Measurements from ENCODE around the gene DPY19L2.
"Not testable (repeated sequence)": the region's sequence is repeated elsewhere in the genome, so short reads cannot be mapped to it uniquely, and the experiment has no call there.

The DPY19L2 gene

DNA sequence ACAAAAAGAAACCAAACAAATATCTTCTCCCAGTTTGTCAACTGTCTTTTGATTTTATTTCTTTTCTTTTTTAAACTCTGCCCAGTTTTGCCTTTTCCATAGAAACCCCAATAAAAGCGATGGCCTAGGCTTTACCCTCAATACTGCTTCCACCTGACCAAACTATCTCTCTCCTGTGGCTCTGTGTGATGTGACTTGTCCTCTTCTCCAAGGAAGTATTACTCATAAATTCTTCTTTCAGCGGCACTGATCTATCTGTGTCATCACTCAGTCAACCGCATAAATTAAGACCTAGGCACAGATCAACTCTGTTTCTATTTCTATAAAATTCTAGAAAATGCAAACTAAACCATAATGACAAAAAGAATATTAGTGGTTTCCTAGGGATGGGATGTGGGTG, 9.8 kb downstream of the DPY19L2 start:
- not testable (repeated sequence) for DNase-seq

DNA sequence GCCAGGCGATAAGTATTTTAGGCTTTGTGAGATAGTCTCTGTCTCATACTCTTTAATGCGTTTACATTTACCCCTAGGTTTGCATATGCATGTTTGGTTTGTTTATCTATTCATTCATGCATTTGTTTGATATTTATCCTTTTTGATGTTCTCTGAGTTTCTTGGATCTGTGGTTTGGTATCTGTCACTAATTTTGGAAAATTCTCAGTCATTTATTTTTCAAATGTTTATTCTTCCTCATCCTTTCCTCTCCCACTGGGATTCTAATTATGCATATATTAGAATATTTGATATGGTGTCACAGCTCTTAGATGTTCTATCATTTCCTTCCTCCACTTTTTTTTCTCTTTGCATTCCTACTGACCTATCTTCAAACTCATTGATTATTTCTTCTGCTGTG, 11.9 kb downstream of the DPY19L2 start:
- DNase-seq, result not testable (repeated sequence)

DNA sequence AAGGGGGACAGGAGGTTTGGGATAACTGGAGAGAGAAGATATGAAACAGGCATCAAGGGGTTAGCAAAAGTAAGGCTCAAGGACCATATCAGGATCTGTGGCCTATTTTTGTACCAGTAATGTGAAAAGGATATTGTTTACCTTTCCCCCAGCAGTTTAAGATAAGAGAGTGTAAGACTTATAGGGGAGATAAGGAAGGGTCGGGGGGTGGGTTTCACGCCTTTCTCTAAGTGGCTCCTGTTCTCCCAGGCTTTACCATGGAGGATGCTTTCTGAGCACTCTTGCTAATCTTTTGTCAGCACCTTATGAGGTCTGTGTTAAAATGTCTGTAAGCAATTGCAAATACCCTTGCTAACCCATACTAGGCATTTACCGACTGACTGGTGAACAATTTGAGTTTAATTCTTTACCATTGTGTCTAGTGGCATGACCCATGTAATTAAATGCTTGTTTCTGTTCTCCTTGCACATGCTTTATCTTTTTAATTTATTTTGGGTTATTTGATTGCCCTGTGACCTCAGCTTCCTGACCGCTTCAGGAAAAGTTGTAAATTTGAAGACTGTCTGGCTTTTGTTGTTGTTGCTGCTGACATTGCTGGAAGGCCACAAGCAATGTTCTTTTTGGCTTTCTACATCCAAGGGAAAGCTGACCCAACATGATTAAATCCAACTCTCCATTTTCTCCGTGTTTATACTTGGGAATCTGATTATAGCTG, 12.6 kb downstream of the DPY19L2 start:
- DNase-seq, result not testable (repeated sequence)

DNA sequence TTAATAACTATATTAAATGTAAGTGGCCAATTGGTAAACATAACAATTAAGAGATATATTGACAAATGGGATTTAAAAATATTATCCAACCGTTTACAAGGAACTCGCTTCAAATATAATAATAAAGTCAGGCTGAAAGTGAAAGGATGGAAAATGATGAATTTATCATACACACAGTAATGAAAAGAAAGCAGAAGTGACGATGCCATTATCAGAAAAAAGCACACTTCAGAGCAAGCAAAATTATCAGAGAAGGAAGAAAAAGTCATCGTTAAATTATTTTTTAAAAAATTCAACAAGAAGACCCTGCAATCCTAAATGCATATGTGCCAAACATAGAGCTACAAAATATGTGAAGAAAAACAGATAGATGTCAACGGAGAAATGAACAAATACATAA, 13.8 kb downstream of the DPY19L2 start:
- DNase-seq, result not testable (repeated sequence)

DNA sequence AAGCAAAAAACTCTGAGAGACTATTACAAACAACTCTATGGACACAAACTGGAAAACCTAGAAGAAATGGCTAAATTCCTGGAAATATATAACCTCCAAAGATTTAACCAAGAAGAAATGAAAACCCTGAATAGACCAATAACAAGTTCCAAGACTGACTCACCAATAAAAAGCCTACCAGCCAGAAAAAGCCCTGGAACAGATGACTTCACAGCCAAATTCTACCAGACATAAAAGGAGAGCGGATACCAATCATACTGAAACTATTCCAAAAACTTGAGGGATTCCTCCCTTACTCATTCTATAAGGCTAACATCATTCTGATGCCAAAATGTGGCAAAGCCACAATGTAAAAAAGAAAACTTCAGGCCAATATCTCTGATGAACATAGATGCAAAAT, 18.8 kb downstream of the DPY19L2 start:
- not testable (repeated sequence) for DNase-seq

DNA sequence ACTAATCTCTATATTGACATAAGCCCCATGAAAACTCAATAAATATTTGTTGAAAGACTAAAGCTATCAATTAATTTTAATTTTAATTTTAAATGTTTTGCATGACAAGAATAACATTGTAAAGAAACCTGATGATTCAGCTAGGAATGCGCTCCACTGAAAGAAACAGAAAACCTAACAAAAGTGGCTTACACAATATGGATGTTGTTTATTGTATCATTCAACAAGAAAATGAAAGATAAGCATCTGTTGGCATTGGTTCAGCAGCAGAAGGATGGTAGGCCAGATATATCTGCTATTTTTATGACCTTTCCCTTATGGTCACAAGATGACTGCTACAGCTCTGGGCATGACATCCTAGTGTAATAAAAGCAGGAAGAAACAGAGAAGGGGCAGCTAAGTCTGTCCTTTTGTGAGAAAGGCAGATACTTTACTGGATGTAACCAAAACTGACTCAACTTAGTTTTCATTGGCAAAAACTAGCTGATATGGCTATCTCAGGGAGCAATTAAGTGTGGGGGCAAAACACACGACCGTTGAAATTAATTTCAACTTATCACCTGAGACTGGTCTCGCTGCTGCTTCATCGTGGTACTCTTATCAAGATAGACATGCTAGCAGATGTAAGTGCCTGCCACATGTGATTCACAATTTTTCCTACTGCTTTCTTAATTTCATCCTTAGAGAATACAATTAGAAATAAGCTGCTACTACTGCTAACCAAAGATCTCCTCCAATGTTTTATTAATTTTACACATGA, 24.7 kb downstream of the DPY19L2 start:
- DNase-seq, result not testable (repeated sequence)

DNA sequence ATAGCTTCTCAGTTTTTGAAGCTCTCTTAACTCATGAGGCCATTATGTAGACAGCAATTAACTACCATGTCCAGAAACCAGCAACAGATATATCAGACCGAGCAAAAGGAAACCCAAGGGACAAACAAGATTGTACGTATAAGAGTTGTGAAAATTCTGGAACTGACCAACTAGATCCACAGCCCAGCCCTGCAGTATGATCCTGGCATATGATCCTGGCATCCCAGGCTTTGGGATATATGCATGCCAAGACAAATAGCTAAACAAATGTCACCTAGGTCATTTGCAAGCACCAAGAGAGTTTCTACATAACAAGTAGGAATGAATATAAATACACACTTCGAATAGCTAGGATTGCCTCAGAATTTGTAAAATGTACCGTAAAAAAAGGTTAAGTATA, 44.0 kb downstream of the DPY19L2 start:
- DNase-seq, result not testable (repeated sequence)

DNA sequence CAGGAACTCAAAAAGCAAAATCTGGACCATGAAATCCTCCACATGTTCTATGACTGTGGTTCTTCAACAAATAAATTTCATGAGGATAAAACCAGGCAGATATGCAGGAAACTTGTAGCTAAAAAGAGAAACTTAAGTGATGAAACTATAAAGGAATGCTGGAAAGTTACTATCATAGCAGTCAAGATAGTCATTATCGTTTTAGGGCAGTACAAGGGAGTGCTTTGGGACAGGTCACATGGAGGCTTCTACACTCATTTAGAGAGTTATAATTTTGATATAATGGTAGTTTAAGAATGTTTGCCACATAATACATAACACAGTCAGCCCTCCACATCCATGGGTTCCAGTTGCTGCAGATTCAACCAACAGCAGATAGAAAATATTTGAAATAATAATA, 52.7 kb downstream of the DPY19L2 start:
- not testable (repeated sequence) for DNase-seq

DNA sequence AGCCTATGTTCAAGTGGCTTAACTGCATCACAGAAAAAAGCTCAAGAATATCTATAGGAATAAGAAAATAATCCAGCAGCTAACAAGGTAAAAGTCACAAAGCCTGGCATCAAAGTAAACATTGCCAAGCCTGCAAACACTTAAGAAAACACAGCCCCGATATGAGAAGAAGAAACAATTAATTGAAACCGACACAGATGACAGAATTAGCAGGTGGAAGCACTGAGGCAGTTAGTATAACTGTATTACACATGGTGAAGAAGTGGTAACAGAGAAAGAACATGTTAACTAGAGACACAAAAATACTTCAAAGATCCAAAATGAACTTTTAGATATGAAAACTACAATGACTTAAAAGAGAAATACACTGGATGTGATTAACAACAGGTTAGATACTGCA, 57.0 kb downstream of the DPY19L2 start:
- not testable (repeated sequence) for DNase-seq

DNA sequence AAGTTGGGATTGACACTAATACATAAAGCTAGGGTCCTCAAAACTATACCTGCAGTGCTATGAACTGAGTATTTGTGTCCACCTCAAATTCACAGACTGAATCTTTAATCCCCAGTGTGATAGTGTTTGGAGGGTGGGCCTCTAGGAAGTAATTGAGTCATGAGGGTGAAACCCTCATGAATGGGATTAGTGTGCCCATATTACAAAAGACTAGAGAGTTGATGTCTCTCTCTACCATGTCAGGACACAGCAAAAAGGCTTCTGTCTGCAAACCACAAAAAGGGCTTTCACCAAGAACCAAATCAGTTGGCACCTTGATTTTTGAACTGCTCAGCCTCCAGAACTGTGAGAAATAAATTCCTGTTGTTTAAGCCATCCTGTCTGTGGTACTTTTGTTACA, 59.0 kb downstream of the DPY19L2 start:
- DNase-seq, result not testable (repeated sequence)

DNA sequence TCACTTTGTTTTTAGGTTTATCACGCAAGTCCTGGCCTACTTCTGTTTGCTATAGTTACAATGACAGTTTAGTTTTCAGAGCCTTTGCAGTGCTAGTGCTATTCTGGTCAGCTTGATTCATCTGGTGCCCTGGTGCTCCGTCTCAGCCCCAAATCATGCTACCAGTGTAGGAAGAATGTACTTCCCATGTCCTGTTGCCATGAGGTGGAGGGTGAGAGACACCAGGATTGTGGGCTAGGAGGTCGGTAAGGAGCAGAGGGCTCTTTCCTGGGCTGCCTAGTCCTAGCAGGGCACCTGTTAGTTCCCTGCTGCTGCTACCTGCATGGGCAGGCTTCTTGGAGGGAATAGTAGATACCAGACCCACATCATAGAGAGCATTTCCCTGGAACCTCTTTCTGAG, 63.3 kb downstream of the DPY19L2 start:
- DNase-seq, result not testable (repeated sequence)

DNA sequence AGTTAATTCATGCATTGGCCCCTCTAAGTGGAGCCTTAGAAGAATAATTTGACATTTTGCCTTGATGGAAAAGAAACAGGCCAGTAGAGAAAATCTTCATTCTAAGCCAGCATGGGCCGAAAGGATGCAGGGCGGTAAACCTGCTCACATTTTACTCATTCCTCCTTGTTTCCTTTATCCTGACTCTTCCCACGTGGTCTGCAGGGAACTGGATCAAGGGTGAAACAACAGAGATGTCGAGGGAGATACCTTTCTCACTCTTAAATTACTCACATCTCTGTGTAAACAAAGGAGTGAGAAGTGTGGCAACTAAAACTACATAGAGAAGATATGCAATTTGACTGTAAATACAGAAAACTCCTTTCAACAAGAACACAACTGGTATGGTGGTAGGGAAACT, 73.5 kb downstream of the DPY19L2 start:
- DNase-seq, result not testable (repeated sequence)

DNA sequence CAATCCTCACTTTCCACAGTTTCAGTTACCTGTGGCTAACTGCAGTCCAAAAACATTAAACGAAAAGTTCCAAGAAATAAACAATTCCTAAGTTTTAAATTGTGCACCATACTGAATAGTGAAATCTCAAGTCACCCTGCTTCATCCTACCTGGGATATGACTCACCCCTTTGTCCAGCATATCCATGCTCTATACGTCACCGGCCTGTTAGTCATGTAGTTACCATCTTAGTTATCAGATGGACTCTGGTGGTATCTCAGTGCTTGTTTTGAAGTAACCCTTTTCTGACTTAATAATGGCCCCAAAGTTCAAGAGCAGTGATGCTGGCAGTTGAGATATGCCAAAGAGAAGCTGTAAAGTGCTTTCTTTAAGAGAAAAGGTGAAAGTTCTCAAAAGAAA, 83.9 kb downstream of the DPY19L2 start:
- not testable (repeated sequence) for DNase-seq

DNA sequence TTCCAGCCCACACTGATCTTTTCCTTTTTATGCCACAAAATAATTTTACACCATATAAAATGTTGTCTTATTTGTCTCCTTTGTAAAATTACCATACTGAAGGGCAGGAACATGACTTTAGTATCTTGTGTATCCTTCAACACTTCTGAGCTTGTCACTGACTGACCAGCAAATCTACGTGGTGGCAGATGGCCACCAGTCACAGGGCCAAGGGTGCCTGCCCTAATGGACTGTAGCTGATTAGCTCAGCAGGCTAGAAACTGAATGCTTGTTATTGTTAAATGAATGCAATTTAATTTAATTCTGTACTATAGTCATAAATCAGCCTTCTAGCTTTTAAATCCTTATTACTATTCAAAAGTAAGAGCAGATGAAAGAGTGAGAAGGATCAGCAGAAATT, 85.0 kb downstream of the DPY19L2 start:
- not testable (repeated sequence) for DNase-seq

DNA sequence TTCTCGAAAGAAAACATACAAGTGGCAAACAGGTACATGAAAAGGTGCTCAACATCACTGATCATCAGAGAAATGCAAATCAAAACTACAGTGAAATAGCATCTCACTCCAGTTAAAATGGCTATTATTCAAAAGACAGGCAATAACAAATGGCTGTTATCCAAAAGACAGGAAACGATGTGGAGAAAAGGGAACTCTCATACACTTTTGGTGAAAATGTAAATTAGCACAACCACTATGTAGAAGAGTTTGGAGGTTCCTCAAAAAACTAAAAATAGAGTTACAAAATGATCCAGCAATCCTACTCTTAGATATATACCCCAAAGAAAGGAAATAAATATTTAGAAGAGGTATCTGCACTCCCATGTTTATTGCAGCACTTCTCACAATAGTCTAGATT, 90.7 kb downstream of the DPY19L2 start:
- DNase-seq, result not testable (repeated sequence)

DNA sequence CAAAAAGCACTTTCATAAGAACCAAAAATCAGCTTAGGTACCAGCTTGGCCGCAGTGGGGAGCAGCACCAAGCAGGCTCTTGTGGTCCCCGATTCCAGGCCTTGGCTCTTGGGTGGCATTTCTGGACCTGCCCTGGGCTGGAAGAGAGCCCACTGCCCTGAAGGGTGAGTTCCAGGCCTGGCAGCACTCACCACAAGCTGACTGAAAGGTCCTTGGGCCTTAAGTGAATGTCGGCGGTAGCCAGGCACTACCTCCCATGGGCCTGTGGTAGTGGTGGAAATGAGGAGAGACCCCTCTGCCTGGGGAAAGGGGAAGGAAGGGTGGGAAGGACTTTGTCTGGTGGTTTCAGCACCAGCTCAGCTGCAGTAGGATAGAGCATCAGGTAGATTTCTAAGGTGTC, 96.3 kb downstream of the DPY19L2 start:
- DNase-seq, result not testable (repeated sequence)

DNA sequence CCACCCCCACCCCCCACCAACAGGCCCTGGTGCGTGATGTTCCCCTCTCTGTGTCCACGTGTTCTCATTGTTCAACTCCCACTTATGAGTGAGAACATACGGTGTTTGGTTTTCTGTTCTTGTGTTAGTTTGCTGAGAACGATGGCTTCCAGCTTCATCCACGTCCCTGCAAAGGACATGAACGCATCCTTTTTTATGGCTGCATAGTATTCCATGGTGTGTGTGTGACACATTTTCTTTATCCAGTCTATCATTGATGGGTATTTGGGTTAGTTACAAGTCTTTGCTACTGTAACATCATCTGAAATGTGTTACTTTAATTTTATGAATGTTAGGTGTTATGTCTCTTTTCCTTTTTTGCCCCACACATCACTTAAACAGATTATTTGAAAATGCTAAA, 109.8 kb downstream of the DPY19L2 start:
- not testable (repeated sequence) for DNase-seq

DNA sequence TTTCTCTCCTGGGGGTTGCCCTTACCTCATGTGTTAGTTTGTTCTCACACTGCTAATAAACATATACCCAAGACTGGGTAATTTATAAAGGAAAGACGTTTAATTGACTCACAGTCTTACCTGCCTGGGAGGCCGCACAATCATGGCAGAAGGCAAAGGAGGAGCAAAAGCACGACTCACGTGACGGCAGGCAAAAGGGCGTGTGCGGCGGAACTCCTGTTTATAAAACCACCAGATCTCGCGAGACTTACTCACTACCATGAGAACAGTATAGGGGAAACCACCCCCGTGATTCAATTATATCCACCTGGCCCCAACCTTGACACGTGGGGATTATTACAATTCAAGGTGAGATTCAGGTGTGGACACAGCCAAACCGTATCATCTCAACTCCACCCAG, 116.9 kb downstream of the DPY19L2 start:
- not testable (repeated sequence) for DNase-seq

DNA sequence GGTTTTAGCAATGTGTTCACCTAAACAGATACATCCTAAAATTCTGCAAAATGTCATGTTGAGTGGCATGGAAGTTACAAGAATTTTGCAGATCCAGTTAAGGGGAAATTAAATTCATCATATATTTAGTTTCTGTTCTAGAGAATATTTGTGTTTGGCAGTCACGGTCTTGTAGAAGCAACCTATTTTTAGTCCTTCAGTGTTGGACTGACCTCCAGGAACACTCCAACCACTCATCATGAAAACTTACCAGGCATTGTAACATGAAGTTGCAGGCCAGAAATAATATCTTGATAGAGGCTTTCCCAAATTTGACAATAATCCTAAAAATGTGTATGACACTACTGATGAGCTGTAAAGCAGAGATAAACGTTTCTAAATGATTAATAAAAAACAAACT, 119.3 kb downstream of the DPY19L2 start:
- not testable (repeated sequence) for DNase-seq

DNA sequence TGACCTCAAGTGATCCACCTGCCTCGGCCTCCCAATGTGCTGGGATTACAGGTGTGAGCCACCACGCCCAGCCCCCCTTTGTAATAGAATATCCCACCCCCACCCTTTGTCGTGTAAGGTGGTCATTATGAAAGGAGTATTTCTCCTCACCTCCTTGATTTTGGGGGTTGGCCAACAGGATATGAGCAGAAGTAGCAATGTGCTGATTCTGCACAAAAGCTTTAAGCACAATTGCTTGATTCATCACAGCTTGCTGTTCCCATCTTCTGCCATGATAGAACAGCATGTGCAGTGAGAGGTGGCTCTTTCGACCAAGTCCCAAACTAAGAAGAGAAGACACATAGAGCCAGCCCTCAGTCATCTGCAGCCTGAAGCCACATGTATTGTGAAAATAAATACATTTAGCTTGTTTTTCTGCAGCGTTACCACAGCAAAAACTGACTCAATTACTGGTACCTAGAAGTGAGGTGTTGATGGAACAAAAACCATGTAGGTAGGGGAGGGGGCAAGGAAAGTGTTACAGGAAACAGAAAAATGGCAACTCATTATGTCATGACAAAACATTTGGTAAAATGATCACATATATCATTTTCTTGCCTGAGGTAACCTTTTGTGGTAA, 122.9 kb downstream of the DPY19L2 start:
- DNase-seq, result not testable (repeated sequence)

DNA sequence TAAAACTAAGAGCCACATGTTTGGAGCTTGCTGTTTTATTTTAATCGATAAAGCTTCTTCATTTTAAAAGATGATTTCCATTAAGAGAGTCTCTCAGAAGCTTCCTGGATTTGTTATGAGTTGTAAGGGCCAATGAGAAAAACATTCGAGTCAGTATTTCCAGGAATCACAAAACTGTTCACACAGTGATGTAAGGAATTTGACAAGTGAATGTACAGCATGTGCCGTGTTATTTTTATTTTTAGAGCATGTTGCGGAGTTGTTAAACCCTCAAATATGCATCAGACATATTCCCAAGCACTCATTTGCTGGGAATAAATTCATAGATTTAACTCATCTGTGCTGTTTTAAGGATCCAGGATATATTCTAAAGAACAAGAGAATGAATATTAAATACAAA, 129.6 kb downstream of the DPY19L2 start:
- not testable (repeated sequence) for DNase-seq

DNA sequence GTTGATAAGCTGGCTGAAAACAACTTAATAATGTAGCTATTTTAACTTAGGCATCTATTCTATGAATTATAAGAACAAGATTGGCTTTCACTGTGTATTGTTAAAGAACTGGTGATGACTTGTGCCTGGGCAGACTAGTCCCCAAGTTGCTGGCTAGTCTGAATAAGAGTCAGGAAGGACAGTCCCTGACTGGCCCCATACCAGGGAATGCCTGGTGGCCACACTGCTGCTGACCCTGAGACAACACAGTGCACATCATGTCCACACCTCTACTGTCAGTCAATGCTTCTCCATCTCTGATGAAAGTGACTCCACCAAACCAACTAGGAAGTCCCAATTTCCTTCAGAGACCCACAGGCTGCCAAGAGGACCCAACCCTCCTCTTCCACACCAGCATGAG, 130.5 kb downstream of the DPY19L2 start:
- not testable (repeated sequence) for DNase-seq

DNA sequence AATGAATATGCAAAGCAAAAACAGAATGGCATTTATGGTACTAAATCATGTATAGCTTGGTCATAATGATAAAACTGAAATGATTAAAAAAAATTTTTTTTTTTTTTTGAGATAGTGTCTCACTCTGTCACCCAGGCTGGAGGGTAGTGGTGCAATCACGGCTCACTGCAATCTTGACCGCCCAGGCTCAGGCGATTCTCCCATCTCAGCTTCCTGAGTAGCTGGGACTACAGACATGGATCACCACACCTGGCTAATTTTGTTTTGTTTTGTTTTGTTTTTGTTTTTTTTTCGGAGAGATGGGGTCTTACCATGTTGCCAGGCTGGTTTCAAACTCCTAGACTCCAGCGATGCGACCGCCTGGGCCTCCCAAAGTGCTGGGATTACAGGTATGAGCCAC, 138.7 kb downstream of the DPY19L2 start:
- DNase-seq, result not testable (repeated sequence)

DNA sequence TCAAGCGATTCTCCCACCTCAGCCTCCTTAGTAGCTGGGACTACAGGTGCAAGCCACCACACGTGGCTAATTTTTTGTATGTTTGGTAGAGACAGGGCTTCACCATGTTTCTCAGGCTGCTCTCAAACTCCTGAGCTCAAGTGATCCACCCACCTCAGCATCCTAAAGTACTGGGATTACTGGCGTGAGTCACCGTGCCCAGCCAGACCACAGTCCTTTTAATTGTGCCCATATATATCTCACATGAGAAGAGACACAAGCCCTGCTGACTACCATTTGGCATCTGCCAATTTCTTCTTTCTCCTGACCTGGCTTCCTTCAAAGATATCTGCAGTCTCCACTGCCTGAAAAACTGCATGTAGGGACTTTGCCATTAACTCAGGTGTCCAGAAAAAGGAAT, 142.5 kb downstream of the DPY19L2 start:
- no peak for DNase-seq
